HepG2 (cell line): Measurements from ENCODE around the gene GARS1. TPM values are rescaled to one million over a fixed set of nuclear protein-coding genes. Genes with fewer than 3 reads are reported as not detected.

Source experiments
- DBP ChIP-seq: sonication (generic); formaldehyde crosslinking; IDR thresholded peaks from 2 replicates; pipeline ENCODE4 v1.4.0; 2020; ENCODE audit warnings: missing genetic modification reagents; ENCODE audit errors: not compliant biosample characterization
- KMT2B ChIP-seq: IDR thresholded peaks from 2 replicates; pipeline ENCODE4 v1.6.1; 2016; ENCODE audit warnings: missing genetic modification reagents, missing compliant biosample characterization
- MAZ ChIP-seq, 2 experiments: sonication (generic) in 1 of 2; formaldehyde crosslinking in 1 of 2; IDR thresholded peaks; 2 replicates each; pipeline versions ENCODE4 v1.5.0 to v1.6.1; 2012 to 2020; ENCODE audit warnings: low read depth in 2 of 2, mild to moderate bottlenecking in 2 of 2, borderline replicate concordance in 1 of 2, improper control_type of control experiment in 1 of 2, low read length in 1 of 2, missing genetic modification reagents in 1 of 2, moderate library complexity in 1 of 2
- MEF2D ChIP-seq: sonication (generic); formaldehyde crosslinking; IDR thresholded peaks from 2 replicates; pipeline ENCODE4 v1.5.1; 2020; ENCODE audit warnings: mild to moderate bottlenecking, missing genetic modification reagents
- NCOA1 ChIP-seq: sonication (generic); formaldehyde crosslinking; IDR thresholded peaks from 2 replicates; pipeline ENCODE4 v1.9.0; 2021; ENCODE audit warnings: missing genetic modification reagents
- RARG ChIP-seq: sonication (generic); formaldehyde crosslinking; IDR thresholded peaks from 2 replicates; pipeline ENCODE4 v1.4.0; 2020; ENCODE audit warnings: low read depth, mild to moderate bottlenecking, missing genetic modification reagents
- SALL2 ChIP-seq: sonication (generic); formaldehyde crosslinking; IDR thresholded peaks from 2 replicates; pipeline ENCODE4 v1.8.1; 2023; ENCODE audit warnings: mild to moderate bottlenecking, missing genetic modification reagents, inconsistent platforms
- TGIF2 ChIP-seq: IDR thresholded peaks from 2 replicates; pipeline ENCODE4 v1.6.1; 2016; ENCODE audit warnings: control low read depth, missing compliant biosample characterization
- TMF1 ChIP-seq: sonication (generic); formaldehyde crosslinking; IDR thresholded peaks from 2 replicates; pipeline ENCODE4 v1.8.1; 2022; ENCODE audit warnings: low read depth, missing genetic modification reagents
- U2AF2 ChIP-seq: fragments of 200-400 bp; formaldehyde crosslinking; IDR thresholded peaks from 2 replicates; pipeline ENCODE4 v1.6.1; 2017; ENCODE audit warnings: low read depth, mild to moderate bottlenecking, low read length
- ZBTB3 ChIP-seq: sonication (generic); formaldehyde crosslinking; IDR thresholded peaks from 2 replicates; pipeline ENCODE4 v1.4.0; 2020; ENCODE audit warnings: low read depth, mild to moderate bottlenecking, moderate library complexity, missing genetic modification reagents, borderline replicate concordance
- ZFYVE20 ChIP-seq: sonication (generic); formaldehyde crosslinking; IDR thresholded peaks from 2 replicates; pipeline ENCODE4 v1.8.0; 2023; ENCODE audit warnings: low read depth, mild to moderate bottlenecking, moderate library complexity, missing genetic modification reagents, borderline replicate concordance
- ZNF160 ChIP-seq: sonication (generic); formaldehyde crosslinking; IDR thresholded peaks from 2 replicates; pipeline ENCODE4 v1.8.0; 2022; ENCODE audit warnings: mild to moderate bottlenecking, inconsistent platforms, missing genetic modification reagents
- ZNF772 ChIP-seq: sonication (generic); formaldehyde crosslinking; IDR thresholded peaks from 2 replicates; pipeline ENCODE4 v1.5.0; 2020; ENCODE audit warnings: mild to moderate bottlenecking, missing genetic modification reagents
- polyA plus RNA-seq, 8 experiments: library from polyadenylated mRNA; depleted of rRNA in 3 of 8; stranded (reverse) in 7 of 8; unstranded in 1 of 8; fragments of >200 nt; fragmentation: Illumina TruSeq in 4 of 8; extraction: Trizol in 4 of 8; gene quantifications; 2 replicates each; pipeline versions ENCODE4 v1.2.1 to v1.2.3, GENCODE V29; 2011 to 2016; ENCODE audit warnings: low read depth in 4 of 8, missing spikeins in 1 of 8, mixed read lengths in 1 of 8; ENCODE audit not compliant: insufficient read depth in 1 of 8
- total RNA-seq, 5 experiments: library from RNA; depleted of rRNA; stranded (reverse); fragments of >200 nt; fragmentation: Illumina TruSeq; extraction: Trizol; gene quantifications; 2 replicates each; pipeline ENCODE4 v1.2.3, GENCODE V29; 2016; ENCODE audit warnings: low read depth in 1 of 5
- TF ChIP-seq, protein P1 (sequence below): sonication (generic); formaldehyde crosslinking; IDR thresholded peaks from one replicate; pipeline ENCODE4 v1.5.1; 2020; ENCODE audit warnings: mild to moderate bottlenecking, missing genetic modification reagents; ENCODE audit errors: not compliant biosample characterization
- TF ChIP-seq, protein P2 (sequence below): sonication (generic); formaldehyde crosslinking; IDR thresholded peaks from 2 replicates; pipeline ENCODE4 v1.5.0; 2020; ENCODE audit warnings: missing genetic modification reagents

Gene GARS1
- total and polyA plus RNA-seq, 2 of the 13 experiments (the other 11 are each of a cell fraction or from before 2014, with no cell fraction given) = 140 to 460 TPM

DNA sequence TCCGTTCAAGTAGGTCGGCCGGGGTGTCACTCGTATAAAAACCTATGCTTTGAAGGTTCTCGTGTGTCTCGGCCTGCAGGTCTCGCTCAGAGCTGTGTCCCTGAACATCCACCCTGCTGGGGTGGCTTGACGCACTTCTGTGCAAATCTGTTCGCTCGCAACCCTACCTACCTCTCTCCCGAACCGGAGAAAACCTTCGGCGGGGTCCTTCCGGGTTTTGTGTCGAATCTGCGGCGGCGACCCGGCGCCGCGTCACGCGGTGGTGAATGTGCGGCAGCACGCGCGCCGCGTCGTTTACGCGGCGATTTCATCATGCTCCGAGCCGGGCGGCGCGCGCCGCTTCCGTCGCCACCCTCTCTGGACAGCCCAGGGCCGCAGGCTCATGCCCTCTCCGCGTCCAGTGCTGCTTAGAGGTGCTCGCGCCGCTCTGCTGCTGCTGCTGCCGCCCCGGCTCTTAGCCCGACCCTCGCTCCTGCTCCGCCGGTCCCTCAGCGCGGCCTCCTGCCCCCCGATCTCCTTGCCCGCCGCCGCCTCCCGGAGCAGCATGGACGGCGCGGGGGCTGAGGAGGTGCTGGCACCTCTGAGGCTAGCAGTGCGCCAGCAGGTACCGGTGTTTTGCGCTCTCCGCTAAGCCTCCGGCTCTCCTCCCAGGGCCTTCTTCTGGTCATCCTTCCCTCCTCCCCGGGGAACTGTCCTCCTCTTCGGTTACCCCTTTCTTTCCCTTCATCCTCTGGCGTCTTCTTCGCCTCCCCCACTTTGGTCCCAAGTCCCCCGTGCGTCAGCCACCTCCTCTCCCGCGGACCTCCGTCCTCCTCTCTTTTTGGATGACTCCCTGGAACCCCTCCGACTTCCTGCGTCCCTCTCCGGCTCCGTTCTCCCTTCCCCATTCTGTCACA lies at the start of gene GARS1 (continued):
- TF ChIP-seq, protein P1, sequence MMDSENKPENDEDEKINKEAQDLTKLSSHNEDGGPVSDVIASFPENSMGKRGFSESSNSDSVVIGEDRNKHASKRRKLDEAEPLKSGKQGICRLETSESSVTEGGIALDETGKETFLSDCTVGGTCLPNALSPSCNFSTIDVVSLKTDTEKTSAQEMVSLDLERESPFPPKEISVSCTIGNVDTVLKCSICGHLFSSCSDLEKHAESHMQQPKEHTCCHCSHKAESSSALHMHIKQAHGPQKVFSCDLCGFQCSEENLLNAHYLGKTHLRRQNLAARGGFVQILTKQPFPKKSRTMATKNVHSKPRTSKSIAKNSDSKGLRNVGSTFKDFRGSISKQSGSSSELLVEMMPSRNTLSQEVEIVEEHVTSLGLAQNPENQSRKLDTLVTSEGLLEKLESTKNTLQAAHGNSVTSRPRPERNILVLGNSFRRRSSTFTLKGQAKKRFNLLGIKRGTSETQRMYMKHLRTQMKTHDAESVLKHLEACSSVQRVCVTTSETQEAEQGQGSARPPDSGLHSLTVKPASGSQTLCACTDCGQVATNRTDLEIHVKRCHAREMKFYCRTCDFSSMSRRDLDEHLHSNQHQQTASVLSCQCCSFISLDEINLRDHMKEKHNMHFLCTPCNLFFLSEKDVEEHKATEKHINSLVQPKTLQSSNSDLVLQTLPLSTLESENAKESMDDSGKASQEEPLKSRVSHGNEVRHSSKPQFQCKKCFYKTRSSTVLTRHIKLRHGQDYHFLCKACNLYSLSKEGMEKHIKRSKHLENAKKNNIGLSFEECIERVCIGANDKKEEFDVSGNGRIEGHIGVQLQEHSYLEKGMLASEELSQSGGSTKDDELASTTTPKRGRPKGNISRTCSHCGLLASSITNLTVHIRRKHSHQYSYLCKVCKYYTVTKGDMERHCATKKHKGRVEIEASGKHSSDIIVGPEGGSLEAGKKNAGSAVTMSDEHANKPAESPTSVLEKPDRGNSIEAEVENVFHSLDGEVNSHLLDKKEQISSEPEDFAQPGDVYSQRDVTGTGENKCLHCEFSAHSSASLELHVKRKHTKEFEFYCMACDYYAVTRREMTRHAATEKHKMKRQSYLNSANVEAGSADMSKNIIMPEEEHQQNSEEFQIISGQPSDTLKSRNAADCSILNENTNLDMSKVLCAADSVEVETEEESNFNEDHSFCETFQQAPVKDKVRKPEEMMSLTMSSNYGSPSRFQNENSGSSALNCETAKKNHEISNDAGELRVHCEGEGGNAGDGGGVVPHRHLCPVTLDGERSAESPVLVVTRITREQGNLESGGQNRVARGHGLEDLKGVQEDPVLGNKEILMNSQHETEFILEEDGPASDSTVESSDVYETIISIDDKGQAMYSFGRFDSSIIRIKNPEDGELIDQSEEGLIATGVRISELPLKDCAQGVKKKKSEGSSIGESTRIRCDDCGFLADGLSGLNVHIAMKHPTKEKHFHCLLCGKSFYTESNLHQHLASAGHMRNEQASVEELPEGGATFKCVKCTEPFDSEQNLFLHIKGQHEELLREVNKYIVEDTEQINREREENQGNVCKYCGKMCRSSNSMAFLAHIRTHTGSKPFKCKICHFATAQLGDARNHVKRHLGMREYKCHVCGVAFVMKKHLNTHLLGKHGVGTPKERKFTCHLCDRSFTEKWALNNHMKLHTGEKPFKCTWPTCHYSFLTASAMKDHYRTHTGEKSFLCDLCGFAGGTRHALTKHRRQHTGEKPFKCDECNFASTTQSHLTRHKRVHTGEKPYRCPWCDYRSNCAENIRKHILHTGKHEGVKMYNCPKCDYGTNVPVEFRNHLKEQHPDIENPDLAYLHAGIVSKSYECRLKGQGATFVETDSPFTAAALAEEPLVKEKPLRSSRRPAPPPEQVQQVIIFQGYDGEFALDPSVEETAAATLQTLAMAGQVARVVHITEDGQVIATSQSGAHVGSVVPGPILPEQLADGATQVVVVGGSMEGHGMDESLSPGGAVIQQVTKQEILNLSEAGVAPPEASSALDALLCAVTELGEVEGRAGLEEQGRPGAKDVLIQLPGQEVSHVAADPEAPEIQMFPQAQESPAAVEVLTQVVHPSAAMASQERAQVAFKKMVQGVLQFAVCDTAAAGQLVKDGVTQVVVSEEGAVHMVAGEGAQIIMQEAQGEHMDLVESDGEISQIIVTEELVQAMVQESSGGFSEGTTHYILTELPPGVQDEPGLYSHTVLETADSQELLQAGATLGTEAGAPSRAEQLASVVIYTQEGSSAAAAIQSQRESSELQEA = no peak
- TF ChIP-seq ZNF160 (CRISPR knock-in tag) (peak; percentile 81; the same call in 1 of the 2 replicates), ZBTB3 (CRISPR knock-in tag) (no peak), KMT2B (CRISPR knock-in tag) (peak; percentile 100), TMF1 (CRISPR knock-in tag) (no peak; the same call in 1 of the 2 replicates), RARG (no peak), SALL2 (CRISPR knock-in tag) (peak; percentile 93), TGIF2 (CRISPR knock-in tag) (peak; percentile 19; the same call in 1 of the 2 replicates), U2AF2 (no peak), ZNF772 (CRISPR knock-in tag) (no peak; the same call in 1 of the 2 replicates), NCOA1 (CRISPR knock-in tag) (peak; percentile 64; the same call in 1 of the 2 replicates), ZFYVE20 (CRISPR knock-in tag) (no peak), DBP (CRISPR knock-in tag) (peak; percentile 87), MEF2D (CRISPR knock-in tag) (no peak; the same call in 1 of the 2 replicates), MAZ (IDR thresholded peaks at IDR 0.05; ENCODE audit: borderline replicate concordance, low read depth, low read length) (no peak), MAZ (CRISPR knock-in tag; IDR thresholded peaks at IDR 0.05; ENCODE audit: low read depth) (peak; percentile 62; the same call in 1 of the 2 replicates)
- TF ChIP-seq, protein P2, sequence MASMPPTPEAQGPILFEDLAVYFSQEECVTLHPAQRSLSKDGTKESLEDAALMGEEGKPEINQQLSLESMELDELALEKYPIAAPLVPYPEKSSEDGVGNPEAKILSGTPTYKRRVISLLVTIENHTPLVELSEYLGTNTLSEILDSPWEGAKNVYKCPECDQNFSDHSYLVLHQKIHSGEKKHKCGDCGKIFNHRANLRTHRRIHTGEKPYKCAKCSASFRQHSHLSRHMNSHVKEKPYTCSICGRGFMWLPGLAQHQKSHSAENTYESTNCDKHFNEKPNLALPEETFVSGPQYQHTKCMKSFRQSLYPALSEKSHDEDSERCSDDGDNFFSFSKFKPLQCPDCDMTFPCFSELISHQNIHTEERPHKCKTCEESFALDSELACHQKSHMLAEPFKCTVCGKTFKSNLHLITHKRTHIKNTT (CRISPR knock-in tag) = no peak
